GM13977 (cell line): ENCODE measurements around the gene MTCL3.

Source experiments
- DNase-seq: peaks from one replicate; pipeline ENCODE4 v3.0.0; 2012; ENCODE audit warnings: low spot score
- in situ Hi-C: fragments of 300-500 bp; cut with MboI; formaldehyde crosslinking; loops from one replicate; pipeline ENCODE4 v1.12.0; 2022; ENCODE audit warnings: low sequenced_read_pairs, low pct_unique_long_range_greater_than_20kb, mixed read lengths, inconsistent platforms; ENCODE audit not compliant: unreplicated experiment
- TF ChIP-seq, protein P1 (sequence below): IDR thresholded peaks from 2 replicates; pipeline ENCODE4 v1.5.1; 2012; ENCODE audit warnings: mild to moderate bottlenecking, control low read depth; ENCODE audit not compliant: insufficient read depth; ENCODE audit errors: extremely low read depth, missing control alignments

Gene MTCL3

DNA sequence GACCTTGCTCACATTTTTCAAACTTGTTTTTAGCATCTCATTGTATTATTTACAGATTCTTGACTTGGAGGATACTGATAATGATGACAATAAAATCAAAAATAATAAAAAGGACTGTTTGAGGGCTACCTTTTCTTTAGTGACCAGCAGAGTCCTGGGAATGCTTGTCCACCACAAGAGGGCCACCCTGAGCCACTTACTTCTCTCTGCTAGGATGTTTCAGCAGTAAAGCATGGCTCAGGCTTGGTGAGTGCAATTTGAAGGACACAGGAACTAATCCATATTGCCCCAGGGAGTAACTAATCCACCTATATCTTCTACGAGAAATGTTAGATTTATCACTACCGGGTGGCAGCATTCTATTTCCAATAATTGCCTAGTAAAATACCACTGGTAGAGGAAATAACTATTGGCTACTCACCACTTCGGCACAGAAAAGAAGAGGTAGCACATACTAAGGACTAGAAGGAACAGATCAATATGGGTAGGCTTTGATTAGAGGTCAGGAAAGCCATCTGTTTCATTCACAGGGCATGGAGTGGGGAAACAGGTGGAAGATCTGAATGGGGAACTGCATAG, 54.2 kb downstream of the MTCL3 start:
- TF ChIP-seq, protein P1, sequence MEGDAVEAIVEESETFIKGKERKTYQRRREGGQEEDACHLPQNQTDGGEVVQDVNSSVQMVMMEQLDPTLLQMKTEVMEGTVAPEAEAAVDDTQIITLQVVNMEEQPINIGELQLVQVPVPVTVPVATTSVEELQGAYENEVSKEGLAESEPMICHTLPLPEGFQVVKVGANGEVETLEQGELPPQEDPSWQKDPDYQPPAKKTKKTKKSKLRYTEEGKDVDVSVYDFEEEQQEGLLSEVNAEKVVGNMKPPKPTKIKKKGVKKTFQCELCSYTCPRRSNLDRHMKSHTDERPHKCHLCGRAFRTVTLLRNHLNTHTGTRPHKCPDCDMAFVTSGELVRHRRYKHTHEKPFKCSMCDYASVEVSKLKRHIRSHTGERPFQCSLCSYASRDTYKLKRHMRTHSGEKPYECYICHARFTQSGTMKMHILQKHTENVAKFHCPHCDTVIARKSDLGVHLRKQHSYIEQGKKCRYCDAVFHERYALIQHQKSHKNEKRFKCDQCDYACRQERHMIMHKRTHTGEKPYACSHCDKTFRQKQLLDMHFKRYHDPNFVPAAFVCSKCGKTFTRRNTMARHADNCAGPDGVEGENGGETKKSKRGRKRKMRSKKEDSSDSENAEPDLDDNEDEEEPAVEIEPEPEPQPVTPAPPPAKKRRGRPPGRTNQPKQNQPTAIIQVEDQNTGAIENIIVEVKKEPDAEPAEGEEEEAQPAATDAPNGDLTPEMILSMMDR, result peak; percentile 90
- DNase-seq, result peak; percentile 64
- in situ Hi-C loops, result no loop called here

DNA sequence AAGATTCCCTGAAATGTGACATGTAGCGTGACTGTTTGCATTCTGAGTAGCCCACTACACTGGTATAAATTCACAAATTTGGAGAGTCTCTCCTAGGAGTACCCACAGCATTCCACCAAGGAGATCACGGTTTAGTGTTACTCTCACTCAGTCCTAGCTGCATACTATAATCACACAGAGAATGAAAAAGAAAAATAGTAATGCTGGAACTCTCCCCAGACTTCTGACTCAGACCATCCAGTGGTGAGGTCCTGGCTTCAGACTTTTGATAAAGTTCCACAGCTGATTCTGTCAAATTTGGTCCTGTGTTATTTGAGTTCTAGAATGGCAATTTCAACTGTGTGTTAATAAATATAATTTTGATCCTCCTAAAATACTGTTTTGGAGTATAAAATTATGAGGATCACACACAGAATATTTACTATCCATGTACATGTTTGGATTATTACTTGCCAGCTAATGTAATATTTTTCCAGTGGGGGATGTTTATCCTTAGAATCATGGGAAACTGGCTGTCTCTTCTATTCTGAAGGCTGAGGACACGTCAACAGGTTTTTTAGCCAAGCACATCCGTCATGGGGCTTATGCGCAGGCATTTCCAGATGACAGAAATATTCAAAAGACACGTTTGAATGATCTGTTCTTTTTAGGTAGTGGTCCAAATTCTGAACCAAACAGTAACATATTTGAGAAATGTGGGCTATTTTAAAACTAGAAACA, 54.8 kb downstream of the MTCL3 start:
- in situ Hi-C loops, result no loop called here
- no peak for DNase-seq
- TF ChIP-seq, protein P1, result no peak

DNA sequence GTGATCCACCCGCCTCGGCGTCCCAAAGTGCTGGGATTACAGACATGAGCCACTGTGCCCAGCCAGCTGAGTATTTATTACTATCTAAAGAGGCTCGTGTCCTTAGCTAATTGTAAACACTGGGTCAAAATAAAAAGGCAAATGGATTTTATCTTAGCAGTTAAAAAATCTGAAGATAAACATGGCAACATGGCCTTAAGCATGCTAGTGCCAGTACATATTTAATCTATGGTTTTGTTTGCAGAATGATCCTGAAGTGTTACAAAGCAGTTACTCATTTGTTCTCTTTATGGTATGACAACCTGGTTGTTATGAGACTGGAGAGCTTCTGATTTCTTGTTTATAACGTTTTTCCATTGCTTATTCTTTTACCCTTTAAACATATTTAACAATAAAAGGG, 56.1 kb downstream of the MTCL3 start:
- DNase-seq, result no peak
- TF ChIP-seq, protein P1, result no peak
- in situ Hi-C loops, result no loop called here

DNA sequence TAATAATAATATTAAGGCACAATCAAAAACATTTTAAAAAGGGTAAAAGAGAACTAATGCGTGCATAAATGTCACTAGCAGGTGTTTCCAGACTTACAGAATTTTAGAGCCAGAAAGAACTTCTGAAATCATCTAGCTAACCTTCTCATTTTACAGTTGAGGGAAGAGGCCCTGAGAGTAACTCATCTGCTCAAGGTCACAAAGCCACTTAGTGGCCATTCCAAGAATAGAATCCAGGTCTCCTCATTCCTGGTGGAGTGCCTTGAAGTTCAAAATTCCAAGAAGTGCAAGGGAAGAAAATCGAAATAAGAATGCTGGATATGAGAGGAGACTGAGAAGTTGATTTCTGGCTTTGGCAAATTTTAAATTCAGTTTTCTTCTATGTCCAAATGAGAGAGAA, 56.8 kb downstream of the MTCL3 start:
- in situ Hi-C loops, result no loop called here
- TF ChIP-seq, protein P1, result peak; percentile 5
- DNase-seq, result no peak

DNA sequence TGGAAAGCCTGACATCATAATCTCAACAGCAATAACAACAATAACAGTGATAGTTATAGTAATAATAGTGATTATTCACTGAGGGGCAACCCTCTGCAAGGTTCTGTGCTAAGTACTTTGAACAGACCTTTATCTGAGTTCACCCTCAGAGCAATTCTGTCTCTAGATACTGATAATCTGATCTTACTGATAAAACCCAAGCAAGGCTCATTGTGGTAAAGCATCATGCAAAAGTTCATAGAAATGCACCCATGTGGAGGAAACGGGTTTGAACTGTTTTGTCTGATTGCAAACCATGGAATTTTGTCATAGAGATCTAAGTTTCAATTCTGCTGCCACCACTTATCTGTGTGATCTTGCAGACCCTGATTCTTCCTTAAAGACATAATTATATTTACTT, 58.7 kb downstream of the MTCL3 start:
- in situ Hi-C loops, result no loop called here
- TF ChIP-seq, protein P1, result no peak

DNA sequence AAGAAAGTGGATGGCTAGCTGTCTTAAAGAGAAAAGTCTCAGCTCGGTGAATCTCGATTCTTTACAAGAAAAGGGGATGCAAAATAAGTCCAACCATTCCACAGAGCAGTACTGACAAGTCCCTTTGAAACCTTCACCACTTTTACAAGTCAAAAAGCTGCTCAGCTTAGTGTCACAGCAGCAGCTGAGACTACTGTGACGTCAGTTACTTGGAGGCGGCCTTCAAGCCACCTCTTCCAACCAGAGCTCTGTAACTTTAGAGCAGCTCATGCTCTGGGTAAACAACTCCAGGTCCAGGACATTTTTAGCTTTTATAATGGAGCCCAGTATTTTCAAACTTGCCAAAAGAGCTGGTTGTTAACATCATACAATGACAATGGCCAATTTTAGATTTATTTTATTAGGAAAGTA, 59.9 kb downstream of the MTCL3 start, which contains the start of gene KIAA0408:
TSS of gene KIAA0408 (minus strand) at position 159 of the 411 bp plus-strand sequence. CDS start 5,408 bp downstream, outside the sequence.
- in situ Hi-C loops, result no loop called here
- TF ChIP-seq, protein P1, result no peak
- DNase-seq, result no peak

More for the DNA sequence above, 58.7 kb downstream of the MTCL3 start:
- no peak for DNase-seq
